ENCODE results near the gene RABL6.
A peak's percentile ranks its signal among the peaks of the same experiment; 100 is the strongest.

Gene RABL6

GRCh38 chr9:136803551-136804508, 3.9 kb upstream of the RABL6 start:
- H3K27ac ChIP-seq (ENCODE audit: low read depth in 2 of 2, low read length in 2 of 2) = no peak overlapping the region
- peaks cover 25 to 29% of the 10 kb centered on the region in 2 donors for H3K4me1 ChIP-seq (ENCODE audit: control insufficient read depth in 2 of 2, insufficient read depth in 2 of 2, low read length in 2 of 2)
- no peaks in the 10 kb centered on the region for H3K9me3 ChIP-seq (ENCODE audit: control insufficient read depth in 2 of 2, low read length in 2 of 2)
- H3K36me3 ChIP-seq (ENCODE audit: control insufficient read depth in 2 of 2, insufficient read depth in 2 of 2, low read length in 2 of 2) = peaks cover 0 to 4% of the 10 kb centered on the region in 2 donors
- no peak overlapping the region for H3K9ac ChIP-seq (ENCODE audit: low read depth in 1 of 2, low read length in 2 of 2)
- no peak overlapping the region for H3K4me3 ChIP-seq (ENCODE audit: low read length in 2 of 2)
- no peaks in the 10 kb centered on the region for H3K27me3 ChIP-seq (ENCODE audit: control insufficient read depth in 2 of 2, insufficient read depth in 2 of 2, low read length in 2 of 2)

GRCh38 chr9:136804509-136805206, 3.1 kb upstream of the RABL6 start:
- Histone ChIP-seq H3K27me3 (ENCODE audit: control insufficient read depth in 2 of 2, insufficient read depth in 2 of 2, low read length in 2 of 2) (no peaks in the 10 kb centered on the region), H3K9ac (ENCODE audit: low read depth in 1 of 2, low read length in 2 of 2) (no peak overlapping the region), H3K4me3 (ENCODE audit: low read length in 2 of 2) (no peak overlapping the region), H3K9me3 (ENCODE audit: control insufficient read depth in 2 of 2, low read length in 2 of 2) (no peaks in the 10 kb centered on the region), H3K4me1 (ENCODE audit: control insufficient read depth in 2 of 2, insufficient read depth in 2 of 2, low read length in 2 of 2) (peaks cover 29 to 30% of the 10 kb centered on the region in 2 donors), H3K27ac (ENCODE audit: low read depth in 2 of 2, low read length in 2 of 2) (no peak overlapping the region), H3K36me3 (ENCODE audit: control insufficient read depth in 2 of 2, insufficient read depth in 2 of 2, low read length in 2 of 2) (peaks cover 0 to 4% of the 10 kb centered on the region in 2 donors)

GRCh38 chr9:136805207-136805740, 2.5 kb upstream of the RABL6 start:
- Histone ChIP-seq H3K4me3 (ENCODE audit: low read length in 2 of 2) (no peak overlapping the region), H3K9ac (ENCODE audit: low read depth in 1 of 2, low read length in 2 of 2) (no peak overlapping the region), H3K36me3 (ENCODE audit: control insufficient read depth in 2 of 2, insufficient read depth in 2 of 2, low read length in 2 of 2) (peaks cover 0 to 4% of the 10 kb centered on the region in 2 donors), H3K27me3 (ENCODE audit: control insufficient read depth in 2 of 2, insufficient read depth in 2 of 2, low read length in 2 of 2) (no peaks in the 10 kb centered on the region), H3K27ac (ENCODE audit: low read depth in 2 of 2, low read length in 2 of 2) (no peak overlapping the region), H3K9me3 (ENCODE audit: control insufficient read depth in 2 of 2, low read length in 2 of 2) (no peaks in the 10 kb centered on the region), H3K4me1 (ENCODE audit: control insufficient read depth in 2 of 2, insufficient read depth in 2 of 2, low read length in 2 of 2) (peaks cover 32 to 34% of the 10 kb centered on the region in 2 donors)

GRCh38 chr9:136806067-136806466, 1.7 kb upstream of the RABL6 start:
- H3K4me3 ChIP-seq (ENCODE audit: low read length in 2 of 2) = no peak overlapping the region
- H3K4me1 ChIP-seq (ENCODE audit: control insufficient read depth in 2 of 2, insufficient read depth in 2 of 2, low read length in 2 of 2) = peaks cover 27 to 29% of the 10 kb centered on the region in 2 donors
- peaks cover 0 to 4% of the 10 kb centered on the region in 2 donors for H3K36me3 ChIP-seq (ENCODE audit: control insufficient read depth in 2 of 2, insufficient read depth in 2 of 2, low read length in 2 of 2)
- no peaks in the 10 kb centered on the region for H3K9me3 ChIP-seq (ENCODE audit: control insufficient read depth in 2 of 2, low read length in 2 of 2)
- H3K27ac ChIP-seq (ENCODE audit: low read depth in 2 of 2, low read length in 2 of 2) = no peak overlapping the region
- no peaks in the 10 kb centered on the region for H3K27me3 ChIP-seq (ENCODE audit: control insufficient read depth in 2 of 2, insufficient read depth in 2 of 2, low read length in 2 of 2)
- H3K9ac ChIP-seq (ENCODE audit: low read depth in 1 of 2, low read length in 2 of 2) = no peak overlapping the region

GRCh38 chr9:136806631-136807201, 1.0 kb upstream of the RABL6 start:
- peak overlapping the region; percentile 89 to 91 for H3K27ac ChIP-seq (ENCODE audit: low read depth in 2 of 2, low read length in 2 of 2)
- H3K27me3 ChIP-seq (ENCODE audit: control insufficient read depth in 2 of 2, insufficient read depth in 2 of 2, low read length in 2 of 2) = no peaks in the 10 kb centered on the region
- peaks cover 0 to 4% of the 10 kb centered on the region in 2 donors for H3K36me3 ChIP-seq (ENCODE audit: control insufficient read depth in 2 of 2, insufficient read depth in 2 of 2, low read length in 2 of 2)
- no peaks in the 10 kb centered on the region for H3K9me3 ChIP-seq (ENCODE audit: control insufficient read depth in 2 of 2, low read length in 2 of 2)
- H3K4me3 ChIP-seq (ENCODE audit: low read length in 2 of 2) = peak overlapping the region; percentile 70 to 75
- peak overlapping the region in 1 of 2 donors; percentile 84 for H3K9ac ChIP-seq (ENCODE audit: low read depth in 1 of 2, low read length in 2 of 2)
- H3K4me1 ChIP-seq (ENCODE audit: control insufficient read depth in 2 of 2, insufficient read depth in 2 of 2, low read length in 2 of 2) = peaks cover 24 to 26% of the 10 kb centered on the region in 2 donors

- peak overlapping the region; percentile 74 to 84 for H3K9ac ChIP-seq (ENCODE audit: low read depth in 1 of 2, low read length in 2 of 2)
- peak overlapping the region; percentile 70 to 75 for H3K4me3 ChIP-seq (ENCODE audit: low read length in 2 of 2)
- H3K9me3 ChIP-seq (ENCODE audit: control insufficient read depth in 2 of 2, low read length in 2 of 2) = no peaks in the 10 kb centered on the region
- peak overlapping the region; percentile 63 to 91 for H3K27ac ChIP-seq (ENCODE audit: low read depth in 2 of 2, low read length in 2 of 2)
- H3K36me3 ChIP-seq (ENCODE audit: control insufficient read depth in 2 of 2, insufficient read depth in 2 of 2, low read length in 2 of 2) = peaks cover 0 to 12% of the 10 kb centered on the region in 2 donors
- H3K4me1 ChIP-seq (ENCODE audit: control insufficient read depth in 2 of 2, insufficient read depth in 2 of 2, low read length in 2 of 2) = peaks cover 24 to 26% of the 10 kb centered on the region in 2 donors
- no peaks in the 10 kb centered on the region for H3K27me3 ChIP-seq (ENCODE audit: control insufficient read depth in 2 of 2, insufficient read depth in 2 of 2, low read length in 2 of 2)
Measured at GRCh38 chr9:136808075-136808805, 492 bp downstream of the RABL6 start.

GRCh38 chr9:136808806-136809158, 1.0 kb downstream of the RABL6 start:
- peak overlapping the region; percentile 70 to 75 for H3K4me3 ChIP-seq (ENCODE audit: low read length in 2 of 2)
- H3K27me3 ChIP-seq (ENCODE audit: control insufficient read depth in 2 of 2, insufficient read depth in 2 of 2, low read length in 2 of 2) = no peaks in the 10 kb centered on the region
- peaks cover 0 to 12% of the 10 kb centered on the region in 2 donors for H3K36me3 ChIP-seq (ENCODE audit: control insufficient read depth in 2 of 2, insufficient read depth in 2 of 2, low read length in 2 of 2)
- H3K4me1 ChIP-seq (ENCODE audit: control insufficient read depth in 2 of 2, insufficient read depth in 2 of 2, low read length in 2 of 2) = peaks cover 24 to 26% of the 10 kb centered on the region in 2 donors
- H3K9me3 ChIP-seq (ENCODE audit: control insufficient read depth in 2 of 2, low read length in 2 of 2) = no peaks in the 10 kb centered on the region
- H3K27ac ChIP-seq (ENCODE audit: low read depth in 2 of 2, low read length in 2 of 2) = peak overlapping the region; percentile 38 to 91
- H3K9ac ChIP-seq (ENCODE audit: low read depth in 1 of 2, low read length in 2 of 2) = peak overlapping the region; percentile 74 to 84

- Histone ChIP-seq H3K27ac (ENCODE audit: low read depth in 2 of 2, low read length in 2 of 2) (no peak overlapping the region), H3K9ac (ENCODE audit: low read depth in 1 of 2, low read length in 2 of 2) (no peak overlapping the region), H3K4me1 (ENCODE audit: control insufficient read depth in 2 of 2, insufficient read depth in 2 of 2, low read length in 2 of 2) (peaks cover 4% of the 10 kb centered on the region in 2 donors), H3K9me3 (ENCODE audit: control insufficient read depth in 2 of 2, low read length in 2 of 2) (no peaks in the 10 kb centered on the region), H3K4me3 (ENCODE audit: low read length in 2 of 2) (no peak overlapping the region), H3K27me3 (ENCODE audit: control insufficient read depth in 2 of 2, insufficient read depth in 2 of 2, low read length in 2 of 2) (no peaks in the 10 kb centered on the region), H3K36me3 (ENCODE audit: control insufficient read depth in 2 of 2, insufficient read depth in 2 of 2, low read length in 2 of 2) (peaks cover 4 to 16% of the 10 kb centered on the region in 2 donors)
Measured at GRCh38 chr9:136814725-136815421, 7.1 kb downstream of the RABL6 start.

GRCh38 chr9:136815422-136815782, 7.7 kb downstream of the RABL6 start:
- Histone ChIP-seq H3K9me3 (ENCODE audit: control insufficient read depth in 2 of 2, low read length in 2 of 2) (no peaks in the 10 kb centered on the region), H3K4me3 (ENCODE audit: low read length in 2 of 2) (no peak overlapping the region)

More at GRCh38 chr9:136815422-136815782, 7.7 kb downstream of the RABL6 start:
- Histone ChIP-seq H3K27ac (ENCODE audit: low read depth in 2 of 2, low read length in 2 of 2) (no peak overlapping the region), H3K4me1 (ENCODE audit: control insufficient read depth in 2 of 2, insufficient read depth in 2 of 2, low read length in 2 of 2) (peaks cover 0 to under 1% of the 10 kb centered on the region in 2 donors), H3K36me3 (ENCODE audit: control insufficient read depth in 2 of 2, insufficient read depth in 2 of 2, low read length in 2 of 2) (peaks cover 4 to 16% of the 10 kb centered on the region in 2 donors), H3K9ac (ENCODE audit: low read depth in 1 of 2, low read length in 2 of 2) (no peak overlapping the region), H3K27me3 (ENCODE audit: control insufficient read depth in 2 of 2, insufficient read depth in 2 of 2, low read length in 2 of 2) (no peaks in the 10 kb centered on the region)
